ENCODE data around the gene RAPGEF4. TPM values are rescaled to one million over a fixed set of nuclear protein-coding genes. Genes with fewer than 3 reads are reported as not detected.

Gene RAPGEF4
- polyA plus RNA-seq, 4 donors, result 8.5 to 11.6 (median 10.2) TPM

DNA sequence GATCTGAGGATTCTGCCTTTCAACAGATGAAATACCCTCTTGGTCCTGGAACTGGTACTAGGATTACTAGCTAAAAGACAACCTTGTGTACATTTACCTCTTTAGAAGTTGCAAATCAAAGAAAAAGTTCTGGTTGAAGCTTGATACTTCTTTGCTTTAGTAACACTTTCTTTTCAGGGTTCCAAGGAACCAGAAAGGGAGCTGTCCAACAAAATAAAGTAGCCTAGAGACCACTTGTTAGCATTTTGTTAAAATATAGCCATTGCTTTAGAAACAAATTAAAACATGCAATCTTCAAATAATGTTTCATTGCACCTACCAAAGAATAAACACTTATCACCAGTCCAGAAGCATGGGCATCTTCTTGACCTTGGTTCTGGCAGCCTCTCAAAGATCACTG, 222.1 kb downstream of the RAPGEF4 start:
- no peak for DNase-seq (ENCODE audit: low read depth in 4 of 4, low spot score in 2 of 4)

DNA sequence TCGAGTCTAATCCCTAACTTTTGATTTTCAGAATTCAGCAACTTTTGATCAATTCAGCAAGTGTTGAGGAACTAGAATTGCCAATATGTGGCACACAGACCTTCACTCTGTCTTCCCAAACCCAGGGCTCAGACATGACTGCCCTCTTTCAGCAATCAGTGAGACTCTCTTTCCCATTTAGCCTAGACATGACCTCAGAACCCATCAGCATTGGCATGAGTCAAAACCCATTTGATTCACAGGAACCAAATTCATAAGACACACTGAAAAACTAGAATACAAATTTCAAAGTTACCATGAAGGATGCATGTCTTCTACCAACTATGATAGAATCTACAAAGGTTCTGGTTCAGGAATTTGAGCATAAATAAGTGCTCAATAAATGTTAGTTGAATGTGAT, 226.4 kb downstream of the RAPGEF4 start:
- no peak for DNase-seq (ENCODE audit: low read depth in 4 of 4, low spot score in 2 of 4)

DNA sequence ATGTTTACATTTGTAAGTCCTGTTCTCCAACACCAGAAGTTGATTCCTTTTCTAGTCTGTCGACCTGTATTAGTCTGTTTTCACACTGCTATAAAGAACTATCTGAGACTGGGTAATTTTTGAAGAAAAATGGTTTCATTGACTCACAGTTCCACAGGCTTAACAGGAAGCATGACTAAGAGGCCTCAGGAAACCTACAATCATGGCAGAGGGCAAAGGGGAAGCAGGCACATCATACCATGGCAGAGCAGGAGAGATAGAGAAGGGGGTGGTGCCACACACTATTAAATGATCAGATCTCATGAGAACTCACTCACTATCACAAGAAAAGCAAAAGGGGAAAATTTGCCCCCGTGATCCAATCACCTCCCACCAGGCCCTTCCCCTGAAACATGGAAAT, 227.2 kb downstream of the RAPGEF4 start:
- no peak for DNase-seq (ENCODE audit: low read depth in 4 of 4, low spot score in 2 of 4)

DNA sequence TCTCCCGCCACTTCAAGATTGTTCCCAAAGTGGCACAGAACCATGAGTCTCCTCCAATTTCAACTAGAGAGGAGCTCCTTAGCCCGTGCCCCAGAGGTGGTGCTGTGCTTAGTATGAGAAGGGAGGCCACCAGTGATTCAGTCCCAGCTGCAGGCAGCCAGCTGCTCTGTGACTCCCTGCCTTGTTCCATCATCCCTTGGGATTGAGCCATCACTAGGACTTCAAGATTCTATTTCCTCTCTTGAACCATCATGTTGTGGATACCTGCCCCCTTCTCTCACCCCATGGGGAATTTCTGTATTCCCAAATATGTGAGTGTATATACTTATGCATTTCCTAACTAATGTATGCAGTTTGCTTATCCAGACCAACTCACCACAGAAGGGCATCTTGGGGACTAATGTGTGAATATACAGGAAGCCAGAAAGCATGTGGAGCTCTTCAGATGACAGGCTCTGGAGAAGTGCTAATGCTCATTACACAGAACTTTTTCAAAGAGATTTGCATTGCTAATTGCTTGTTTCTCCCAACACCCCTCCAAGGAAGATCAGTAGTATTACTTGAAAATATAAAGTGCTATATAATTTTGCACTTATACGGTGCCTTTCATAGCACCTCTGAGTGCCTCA, 229.0 kb downstream of the RAPGEF4 start:
- no peak for DNase-seq (ENCODE audit: low read depth in 4 of 4, low spot score in 2 of 4)

DNA sequence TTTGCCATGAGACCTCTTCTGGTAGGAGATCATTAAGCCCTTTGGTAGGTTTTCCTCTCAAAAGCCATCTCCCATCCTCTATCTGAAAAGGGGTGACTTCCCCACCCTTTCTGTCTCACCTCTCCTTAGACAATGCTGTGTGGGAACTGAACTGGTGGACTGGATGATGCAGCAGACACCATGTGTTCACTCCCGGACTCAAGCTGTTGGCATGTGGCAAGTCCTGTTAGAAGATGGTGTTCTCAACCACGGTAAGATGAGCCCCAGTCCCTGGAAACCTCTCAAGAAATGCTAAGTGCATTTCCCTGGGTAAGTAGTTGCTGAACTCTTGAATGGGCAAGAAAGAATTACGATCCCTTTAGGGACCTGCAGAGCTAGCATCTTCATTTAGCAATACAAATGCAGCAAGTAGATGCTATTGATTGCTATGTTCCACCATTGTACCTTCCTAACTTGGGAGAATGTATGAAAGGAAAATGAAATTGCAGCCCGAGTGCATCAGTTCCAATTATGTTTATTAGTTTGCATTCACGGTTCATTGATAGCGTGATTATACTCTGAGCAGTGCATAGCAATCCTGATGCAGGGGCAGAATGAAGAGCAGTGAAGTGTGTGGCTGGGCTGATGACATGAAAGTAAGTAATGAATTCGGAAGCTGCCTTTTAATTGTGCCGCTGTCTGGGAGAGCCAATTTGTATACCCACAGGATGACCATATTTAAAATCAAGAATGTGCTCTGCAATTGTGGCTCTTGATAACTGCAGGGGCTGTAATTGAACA, 230.0 kb downstream of the RAPGEF4 start:
- no peak for DNase-seq (ENCODE audit: low read depth in 4 of 4, low spot score in 2 of 4)

DNA sequence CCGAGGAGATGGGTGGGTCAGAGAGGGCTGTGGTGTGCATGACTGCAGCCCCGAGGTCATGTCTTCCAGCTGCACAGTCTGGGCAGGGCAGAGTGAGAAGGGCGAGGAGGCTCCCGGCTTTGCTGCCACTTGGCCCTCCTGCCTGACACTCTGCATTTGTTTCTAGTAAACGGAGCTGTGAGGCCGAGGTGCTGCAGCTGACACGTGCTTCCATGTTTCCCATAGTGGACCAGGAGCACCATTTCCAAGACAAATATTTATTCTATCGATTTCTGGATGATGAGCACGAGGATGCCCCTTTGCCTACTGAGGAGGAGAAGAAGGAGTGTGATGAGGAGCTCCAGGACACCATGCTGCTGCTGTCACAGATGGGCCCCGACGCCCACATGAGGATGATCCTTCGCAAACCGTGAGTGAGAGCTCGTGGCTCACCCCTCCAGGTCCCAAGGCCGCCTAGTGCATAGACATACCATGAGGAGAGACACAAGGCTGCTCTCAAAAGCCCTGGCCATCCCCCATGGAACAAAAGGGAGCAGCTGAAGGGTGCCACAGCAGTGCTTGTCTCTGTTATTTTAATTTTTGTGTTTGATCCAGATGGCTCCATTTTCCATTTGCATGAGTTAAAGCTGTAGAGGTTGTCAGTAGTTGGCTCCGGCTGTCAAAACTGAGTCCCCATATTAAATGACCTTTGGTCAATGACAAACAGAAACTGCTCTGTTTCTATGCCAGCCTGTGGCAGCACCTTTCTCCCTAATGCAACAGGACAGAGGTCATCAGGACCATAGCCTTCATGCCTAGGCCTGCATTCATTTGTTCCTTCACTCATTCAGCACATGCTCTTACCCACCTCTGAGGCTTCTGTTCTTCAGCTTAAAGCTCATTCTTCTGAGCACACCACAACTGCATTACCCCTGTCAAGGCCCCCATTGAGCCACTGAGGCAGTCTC, 231.7 kb downstream of the RAPGEF4 start:
- DNase-seq (ENCODE audit: low read depth in 4 of 4, low spot score in 2 of 4), result no peak

DNA sequence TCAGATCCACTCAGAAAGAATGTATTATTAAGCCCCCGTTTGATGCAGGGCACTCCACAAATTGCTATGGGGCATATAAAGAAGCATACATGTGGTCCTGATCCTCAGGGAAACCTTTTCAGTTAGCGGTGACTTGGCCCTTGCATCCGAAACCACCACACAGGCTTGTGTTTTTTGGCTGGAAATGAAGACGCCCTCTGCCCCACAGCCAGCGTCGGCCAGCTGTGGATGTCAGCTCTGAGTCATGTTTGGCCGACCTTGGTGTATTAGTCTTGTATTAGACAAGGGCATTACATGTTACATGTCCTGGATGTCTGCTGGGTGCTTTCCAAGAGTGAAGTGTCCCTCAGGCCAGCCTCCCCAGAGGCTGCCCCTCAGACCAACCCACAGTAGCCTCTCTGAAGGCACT, 232.4 kb downstream of the RAPGEF4 start:
- no peak for DNase-seq (ENCODE audit: low read depth in 4 of 4, low spot score in 2 of 4)

DNA sequence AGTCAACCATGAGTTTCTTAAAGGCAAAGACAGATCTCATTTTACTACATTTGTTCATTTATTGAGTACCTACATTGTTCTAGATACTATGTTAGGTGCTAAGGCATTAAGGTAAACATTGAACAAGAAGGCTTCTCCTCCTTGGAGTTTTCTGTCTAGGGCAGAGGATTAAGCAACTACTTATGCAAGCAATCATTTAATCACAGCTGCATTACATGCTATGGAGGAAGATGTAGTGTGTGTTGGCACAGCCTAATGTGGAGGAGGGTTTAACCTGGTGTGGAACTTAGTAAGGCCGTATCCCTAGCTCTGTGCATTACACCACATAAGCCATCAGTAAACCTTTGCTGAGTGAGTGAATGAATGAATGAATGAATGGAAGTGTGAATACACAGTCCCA, 233.5 kb downstream of the RAPGEF4 start:
- DNase-seq (ENCODE audit: low read depth in 4 of 4, low spot score in 2 of 4), result no peak

DNA sequence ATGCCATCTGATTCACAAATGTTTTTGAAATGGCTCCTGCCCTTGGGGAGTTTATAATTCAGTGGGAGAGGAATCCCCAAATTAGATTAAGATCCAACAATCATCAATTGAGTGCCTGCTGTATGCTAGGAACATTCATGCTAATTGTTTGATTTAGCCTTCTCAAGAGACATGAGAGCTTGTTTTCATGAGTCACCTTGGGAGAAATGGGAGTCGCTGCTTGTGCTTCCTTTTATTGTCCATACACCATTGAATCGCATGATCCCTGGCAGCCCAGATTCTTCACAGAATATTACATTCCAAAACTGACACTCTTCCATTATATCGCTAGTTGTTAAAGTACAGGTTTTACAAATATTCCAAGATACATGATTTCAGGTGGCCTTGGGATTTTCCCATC, 234.0 kb downstream of the RAPGEF4 start:
- DNase-seq (ENCODE audit: low read depth in 4 of 4, low spot score in 2 of 4), result no peak

DNA sequence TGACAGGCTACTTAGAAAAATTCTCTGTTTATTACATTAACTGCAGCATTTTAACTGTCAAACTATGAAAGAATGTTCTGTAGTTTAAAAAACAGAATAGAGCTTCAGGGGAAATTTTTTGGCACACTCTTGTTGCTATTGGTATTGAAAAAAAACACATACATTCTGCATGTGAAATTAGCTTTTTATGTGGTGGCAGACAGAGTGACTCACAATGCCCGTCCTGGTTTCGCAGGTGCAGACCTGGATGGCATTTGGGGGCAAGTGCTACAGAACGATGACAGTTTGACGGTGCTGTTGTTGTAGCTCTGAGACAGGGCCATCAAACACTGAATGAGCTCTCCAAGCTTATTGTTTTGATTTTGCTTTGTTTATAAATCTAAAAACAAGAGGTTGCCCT, 235.0 kb downstream of the RAPGEF4 start:
- DNase-seq (ENCODE audit: low read depth in 4 of 4, low spot score in 2 of 4), result no peak

DNA sequence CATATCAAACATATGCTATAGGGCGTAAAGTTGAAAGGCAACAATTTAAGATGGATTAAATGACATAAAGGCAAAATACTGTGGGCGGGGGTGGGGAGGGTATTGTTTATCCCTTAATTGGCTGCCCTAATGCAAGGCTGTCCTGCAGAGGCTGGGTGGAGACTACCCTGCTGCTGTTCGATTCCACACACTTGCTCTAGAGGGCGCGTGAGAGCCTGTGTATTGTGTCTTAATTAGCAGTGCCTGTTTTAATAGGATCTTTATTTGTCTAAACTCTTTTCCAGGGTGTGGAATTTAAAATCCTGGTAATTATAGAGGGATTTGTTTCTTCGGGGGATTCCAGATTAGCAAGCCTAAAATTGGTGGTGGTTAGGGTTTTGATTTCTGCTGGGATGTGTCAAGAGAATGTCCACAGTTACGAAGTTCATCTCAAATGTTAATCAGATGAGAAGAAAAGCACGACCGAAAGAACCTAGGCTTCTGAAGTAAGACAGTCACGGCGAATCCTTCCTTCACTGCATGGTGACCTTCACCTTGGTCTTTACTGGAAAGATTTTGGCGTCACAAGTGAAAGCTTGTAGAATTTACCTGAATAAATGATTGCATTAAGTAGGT, 236.5 kb downstream of the RAPGEF4 start:
- DNase-seq (ENCODE audit: low read depth in 4 of 4, low spot score in 2 of 4), result no peak

DNA sequence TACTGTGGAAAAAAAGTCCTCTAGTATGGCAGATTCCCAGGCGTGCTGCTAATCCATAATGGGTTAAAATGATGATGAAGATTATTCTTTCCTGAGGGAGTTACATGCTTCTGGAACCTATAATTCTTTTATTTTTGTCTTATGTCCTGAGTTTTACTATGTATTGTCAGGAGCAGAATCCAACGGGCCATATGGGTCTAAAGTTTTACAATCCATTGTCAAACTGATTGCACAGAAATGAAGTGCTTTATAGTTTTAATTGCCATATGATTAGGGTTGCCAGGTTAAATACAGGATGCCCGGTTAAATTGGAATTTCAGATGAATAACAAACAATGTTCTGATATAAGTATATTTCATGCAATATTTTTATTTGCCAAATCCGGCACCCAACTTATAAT, 239.1 kb downstream of the RAPGEF4 start:
- DNase-seq (ENCODE audit: low read depth in 4 of 4, low spot score in 2 of 4), result no peak

DNA sequence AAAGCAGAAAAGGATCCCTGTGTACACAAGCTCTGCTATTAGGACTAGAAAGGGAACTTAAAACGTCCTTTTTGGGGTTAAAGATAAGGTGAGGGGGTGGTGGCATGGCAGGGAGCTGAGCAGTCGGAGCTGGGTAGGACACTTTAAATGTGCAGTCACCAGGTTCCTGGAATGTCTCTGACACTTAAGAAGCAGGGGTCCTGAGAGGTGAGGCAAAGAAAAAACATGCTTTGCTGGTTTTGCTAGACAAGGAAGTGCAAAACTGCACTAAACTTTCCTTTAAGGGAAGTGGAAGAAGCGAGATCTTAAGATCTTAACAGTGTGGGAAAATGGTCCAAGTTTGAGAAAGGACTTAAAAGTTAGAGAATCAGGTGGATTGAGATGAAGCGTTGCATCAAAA, 240.5 kb downstream of the RAPGEF4 start:
- DNase-seq (ENCODE audit: low read depth in 4 of 4, low spot score in 2 of 4), result no peak

DNA sequence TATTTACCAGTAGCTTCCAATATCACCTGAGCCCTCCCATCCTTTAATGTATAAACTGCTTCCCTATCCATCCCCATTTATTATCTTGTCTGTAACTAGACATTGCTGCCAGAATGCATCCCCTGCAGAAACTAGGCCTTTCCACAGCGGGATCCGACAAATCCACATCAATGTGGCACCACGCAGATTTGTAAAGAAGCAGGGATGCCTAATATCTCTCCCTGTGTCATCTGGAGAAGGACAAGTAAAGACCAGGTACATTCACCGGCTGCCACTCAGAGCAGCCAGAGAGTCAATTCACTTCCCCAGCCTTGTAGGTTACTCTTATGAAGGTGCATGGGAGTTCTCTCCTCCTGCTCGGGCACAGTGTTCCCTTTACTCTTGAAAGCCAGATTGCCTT, 241.2 kb downstream of the RAPGEF4 start:
- DNase-seq (ENCODE audit: low read depth in 4 of 4, low spot score in 2 of 4), result no peak

DNA sequence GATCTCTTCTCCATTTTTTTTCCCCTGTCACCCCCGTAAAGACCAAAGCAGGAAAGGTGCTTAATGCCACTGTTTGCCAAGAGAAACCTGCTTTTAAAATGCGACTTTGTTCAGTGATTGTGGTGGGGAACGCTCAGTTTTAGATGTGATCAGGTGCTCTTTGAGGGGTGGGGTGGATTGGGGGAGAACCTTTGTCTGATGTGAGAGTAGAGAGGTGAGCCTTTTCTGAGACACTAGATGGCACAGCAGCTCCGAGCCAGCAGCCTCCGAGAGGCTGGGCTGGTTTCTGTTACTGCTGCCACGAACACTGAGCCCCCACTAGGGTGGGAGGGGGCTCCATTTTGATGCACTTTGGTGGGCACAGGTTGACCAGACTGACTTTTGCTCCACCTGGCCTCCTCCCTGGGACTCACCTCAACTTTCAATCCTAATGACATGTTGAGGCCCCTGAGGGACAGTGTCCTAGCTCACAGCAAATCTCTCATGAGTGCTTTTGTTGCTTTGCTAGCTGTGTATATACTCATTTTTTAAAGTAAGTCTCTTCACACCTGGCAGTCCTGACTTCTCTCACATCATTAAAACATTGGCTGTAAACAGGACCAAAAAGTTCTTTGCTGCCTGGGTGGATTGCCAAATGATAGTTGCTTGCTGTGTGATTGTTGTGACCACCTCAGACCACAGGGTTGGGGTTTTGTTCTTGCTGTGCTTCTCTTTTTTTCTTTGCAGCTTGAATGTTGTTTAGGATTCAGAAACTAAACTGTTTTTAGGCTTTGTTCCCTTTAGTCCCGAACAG, 241.8 kb downstream of the RAPGEF4 start:
- DNase-seq (ENCODE audit: low read depth in 4 of 4, low spot score in 2 of 4), result no peak

DNA sequence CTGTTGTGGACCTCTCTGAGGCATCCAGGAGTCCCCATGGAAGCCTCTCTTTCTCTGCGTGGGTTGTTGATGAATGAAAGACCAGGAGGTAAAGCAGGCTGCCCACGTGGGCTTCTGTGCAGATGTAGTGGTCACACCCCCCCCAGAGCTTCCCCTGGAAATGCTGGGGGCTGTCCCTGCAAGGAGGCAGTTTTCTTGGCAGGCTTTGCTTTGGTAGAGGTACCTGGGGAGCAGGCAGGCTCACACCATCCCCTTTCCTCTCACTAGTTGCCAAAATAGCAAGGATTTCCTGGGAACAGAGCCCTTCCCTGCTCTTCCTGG, 242.4 kb downstream of the RAPGEF4 start:
- DNase-seq (ENCODE audit: low read depth in 4 of 4, low spot score in 2 of 4), result no peak

DNA sequence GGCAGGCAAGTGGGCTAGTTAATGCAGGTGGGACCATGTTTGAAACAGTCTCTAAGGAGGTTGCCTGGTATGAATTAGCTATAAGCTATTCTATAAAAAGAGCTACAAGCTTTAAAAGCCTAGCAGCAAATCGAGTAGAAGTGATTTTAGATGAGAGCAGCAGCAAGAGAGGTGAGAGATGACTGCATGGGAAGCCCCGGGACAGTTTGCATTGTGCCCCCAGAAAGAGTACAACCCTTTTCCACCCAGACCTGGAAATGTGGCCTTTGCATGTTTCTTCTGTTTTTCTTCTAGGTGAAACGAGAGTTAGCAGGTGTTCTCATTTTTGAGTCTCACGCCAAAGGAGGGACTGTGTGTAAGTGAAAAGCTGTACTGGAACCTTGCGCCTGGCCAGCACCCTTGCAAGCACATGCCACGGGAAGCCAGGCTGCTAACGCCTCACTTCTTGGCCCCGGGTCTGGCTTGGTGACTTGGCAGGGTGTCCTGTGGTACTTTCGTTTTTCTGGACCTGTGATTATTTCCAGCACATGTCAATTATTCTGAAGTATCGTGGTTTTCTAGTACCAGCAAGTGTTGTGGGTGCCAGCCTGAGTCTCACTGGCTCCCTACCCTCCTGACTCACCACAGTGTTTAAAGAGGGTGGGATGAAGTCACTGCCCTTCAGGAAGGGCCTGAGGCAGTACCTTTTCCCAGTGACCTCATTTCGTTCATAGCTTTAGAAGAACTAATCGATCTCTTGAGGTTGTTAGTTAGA, 249.7 kb downstream of the RAPGEF4 start:
- no peak for DNase-seq (ENCODE audit: low read depth in 4 of 4, low spot score in 2 of 4)

DNA sequence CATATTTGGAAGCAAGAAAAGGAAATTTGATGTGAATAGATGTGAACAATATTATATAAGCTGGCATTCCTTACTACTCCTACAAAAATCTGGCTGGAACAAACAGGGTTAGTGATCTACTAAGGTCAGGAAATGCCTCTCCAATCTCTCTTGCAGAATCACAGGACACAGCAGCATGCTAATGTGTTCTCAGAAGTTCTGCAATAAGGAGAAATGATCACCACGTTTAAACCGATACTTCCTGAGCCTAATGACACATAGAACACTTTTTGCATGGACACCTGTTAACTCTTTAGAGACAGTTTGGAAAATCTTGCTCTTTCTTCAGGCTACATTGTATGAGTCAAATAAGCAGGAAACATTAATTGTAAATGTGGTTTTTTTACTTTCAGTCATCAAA, 250.4 kb downstream of the RAPGEF4 start:
- DNase-seq (ENCODE audit: low read depth in 4 of 4, low spot score in 2 of 4), result no peak

DNA sequence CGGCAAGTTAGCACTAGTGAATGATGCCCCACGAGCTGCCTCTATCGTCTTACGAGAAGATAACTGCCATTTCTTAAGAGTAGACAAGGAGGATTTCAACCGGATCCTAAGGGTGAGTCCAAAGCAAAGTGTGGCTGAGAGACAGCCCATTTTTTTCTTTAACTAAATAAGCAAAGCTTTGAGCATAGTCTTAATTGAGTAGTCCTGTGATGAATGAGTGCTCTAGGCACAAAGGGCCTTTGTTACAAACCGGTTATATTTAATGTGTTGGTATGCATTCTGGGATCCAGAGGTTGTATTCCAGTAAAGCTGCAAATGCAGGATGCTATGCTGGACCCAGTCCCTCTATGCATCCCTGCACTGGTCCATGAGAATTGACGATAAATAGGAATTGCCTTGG, 253.1 kb downstream of the RAPGEF4 start:
- no peak for DNase-seq (ENCODE audit: low read depth in 4 of 4, low spot score in 2 of 4)

DNA sequence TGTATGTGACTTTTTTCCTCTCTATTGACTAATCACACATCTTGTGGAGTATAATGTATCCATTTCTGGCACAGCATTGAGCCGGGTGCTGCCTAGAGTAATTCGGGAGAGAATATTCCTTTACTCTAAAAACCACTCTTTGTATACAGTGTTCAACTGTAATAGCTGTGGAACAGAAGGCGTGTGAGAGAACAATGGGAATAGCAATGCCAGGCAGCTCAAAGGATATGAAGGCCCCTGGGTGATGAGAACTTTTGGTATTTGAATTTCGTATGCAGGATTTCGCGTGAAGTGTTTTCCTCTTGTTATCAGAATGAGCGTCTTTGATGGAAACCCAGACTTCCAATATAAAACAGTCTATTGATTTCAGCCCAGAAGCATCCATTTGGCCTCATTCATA, 255.4 kb downstream of the RAPGEF4 start:
- DNase-seq (ENCODE audit: low read depth in 4 of 4, low spot score in 2 of 4), result no peak
